ENCODE data around the gene LPCAT1. TPM values are rescaled to one million over a fixed set of nuclear protein-coding genes. Genes with fewer than 3 reads are reported as not detected.
"Not testable (repeated sequence)": the region's sequence is repeated elsewhere in the genome, so short reads cannot be mapped to it uniquely, and the experiment has no call there.

Gene LPCAT1
- total and polyA plus RNA-seq, 2 experiments from 2014 or later: 78.0 to 255 TPM

DNA sequence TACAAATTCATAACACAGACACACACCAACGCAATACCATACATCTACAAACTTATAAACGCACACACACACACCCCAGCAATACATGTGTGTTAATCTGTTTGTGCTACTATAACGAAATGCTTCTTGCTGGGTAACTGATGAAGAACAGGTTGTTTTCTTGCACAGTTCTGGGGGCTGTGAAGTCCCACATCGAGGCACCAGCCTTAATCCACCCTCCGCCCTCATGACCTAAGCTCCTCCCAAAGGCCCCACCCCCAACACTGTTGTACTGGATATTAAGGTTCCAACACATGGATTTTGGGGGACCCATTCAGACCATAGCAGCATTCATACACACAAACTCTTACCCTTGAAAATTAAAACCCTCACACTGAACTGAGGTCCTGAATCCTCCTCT, 38.8 kb upstream of the LPCAT1 start (continued):
- no peak for TF ChIP-seq ZNF462 (CRISPR knock-in tag; IDR thresholded peaks at IDR 0.05)
- TF ChIP-seq ZNF114 (CRISPR knock-in tag; IDR thresholded peaks at IDR 0.05): no peak
- TF ChIP-seq STAT1 (IDR thresholded peaks at IDR 0.05; ENCODE audit: unreplicated experiment): no peak

- H3K27ac Mint-ChIP-seq: no peak overlapping the region
- peaks cover 10% of the 10 kb centered on the region; the same call in 2 of the 3 replicates for H3K9me3 Mint-ChIP-seq
- DNase-seq (ENCODE audit: low spot score) (no peak), ATAC-seq (no peak)
- no peak overlapping the region for H3K4me3 ChIP-seq
- H3K79me2 ChIP-seq (replicated peaks; ENCODE audit: insufficient read depth): no peaks in the 10 kb centered on the region
- H3K36me3 Mint-ChIP-seq (ENCODE audit: low read depth): no peaks in the 10 kb centered on the region; the same call in 1 of the 3 replicates
- H4K20me1 ChIP-seq (replicated peaks; ENCODE audit: insufficient read depth): no peaks in the 10 kb centered on the region
- no peaks in the 10 kb centered on the region for H3K27me3 ChIP-seq (ENCODE audit: insufficient read depth)
- no peaks in the 10 kb centered on the region for H3K9me2 ChIP-seq (ENCODE audit: insufficient read depth)
- TF ChIP-seq ZNF331 (CRISPR knock-in tag; IDR thresholded peaks at IDR 0.05; ENCODE audit: low read depth) (no peak), CREB1 (CRISPR knock-in tag; IDR thresholded peaks at IDR 0.05; ENCODE audit: low read depth) (no peak), JUNB (IDR thresholded peaks at IDR 0.05; ENCODE audit: unreplicated experiment) (no peak), ETS1 (IDR thresholded peaks at IDR 0.05) (no peak), EZH2phosphoT487 (IDR thresholded peaks at IDR 0.05; ENCODE audit: unreplicated experiment) (no peak), NANOG (IDR thresholded peaks at IDR 0.05; ENCODE audit: borderline replicate concordance) (no peak)
- TF ChIP-seq, protein P1, sequence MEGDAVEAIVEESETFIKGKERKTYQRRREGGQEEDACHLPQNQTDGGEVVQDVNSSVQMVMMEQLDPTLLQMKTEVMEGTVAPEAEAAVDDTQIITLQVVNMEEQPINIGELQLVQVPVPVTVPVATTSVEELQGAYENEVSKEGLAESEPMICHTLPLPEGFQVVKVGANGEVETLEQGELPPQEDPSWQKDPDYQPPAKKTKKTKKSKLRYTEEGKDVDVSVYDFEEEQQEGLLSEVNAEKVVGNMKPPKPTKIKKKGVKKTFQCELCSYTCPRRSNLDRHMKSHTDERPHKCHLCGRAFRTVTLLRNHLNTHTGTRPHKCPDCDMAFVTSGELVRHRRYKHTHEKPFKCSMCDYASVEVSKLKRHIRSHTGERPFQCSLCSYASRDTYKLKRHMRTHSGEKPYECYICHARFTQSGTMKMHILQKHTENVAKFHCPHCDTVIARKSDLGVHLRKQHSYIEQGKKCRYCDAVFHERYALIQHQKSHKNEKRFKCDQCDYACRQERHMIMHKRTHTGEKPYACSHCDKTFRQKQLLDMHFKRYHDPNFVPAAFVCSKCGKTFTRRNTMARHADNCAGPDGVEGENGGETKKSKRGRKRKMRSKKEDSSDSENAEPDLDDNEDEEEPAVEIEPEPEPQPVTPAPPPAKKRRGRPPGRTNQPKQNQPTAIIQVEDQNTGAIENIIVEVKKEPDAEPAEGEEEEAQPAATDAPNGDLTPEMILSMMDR (conservative IDR thresholded peaks at IDR 0.05; ENCODE audit: low read depth in 2 of 2): no peak
- H3K4me1 Mint-ChIP-seq: no peaks in the 10 kb centered on the region; the same call in 2 of the 3 replicates
- H3K4me3 Mint-ChIP-seq: no peak overlapping the region
- H3K27ac ChIP-seq (ENCODE audit: low read depth): no peak overlapping the region
- H3K27me3 Mint-ChIP-seq (ENCODE audit: insufficient read depth, low read depth, poor library complexity): peaks cover 4% of the 10 kb centered on the region
- no peaks in the 10 kb centered on the region for H3K4me1 ChIP-seq (ENCODE audit: insufficient read depth)
- H3F3A ChIP-seq (replicated peaks; ENCODE audit: low read depth): no peaks in the 10 kb centered on the region
- H3K4me2 ChIP-seq: no peak overlapping the region
- no peak overlapping the region for H2AFZ ChIP-seq
- no peaks in the 10 kb centered on the region for H3K36me3 ChIP-seq (ENCODE audit: insufficient read depth)
These were observed 37.7 kb upstream of the LPCAT1 start for GRCh38 chr5:1561402-1561929.

DNA sequence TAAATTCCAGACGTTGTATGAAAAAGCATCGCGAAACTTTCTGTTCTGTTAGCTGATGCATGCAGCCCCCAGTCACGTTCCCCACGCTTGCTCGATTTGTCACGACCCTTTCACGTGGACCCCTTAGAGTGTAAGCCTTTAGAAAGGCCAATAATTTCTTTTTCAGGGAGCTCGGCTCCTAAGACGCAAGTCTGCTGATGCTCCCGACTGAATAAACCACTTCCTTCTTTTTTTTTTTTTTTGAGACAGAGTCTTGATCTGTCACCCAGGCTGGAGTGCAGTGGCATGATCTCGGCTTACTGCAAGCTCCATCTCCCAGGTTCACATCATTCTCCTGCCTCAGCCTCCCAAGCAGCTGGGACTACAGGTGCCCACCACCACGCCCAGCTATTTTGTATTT, 36.7 kb upstream of the LPCAT1 start:
- not testable (repeated sequence) for H3K9me2 ChIP-seq (ENCODE audit: insufficient read depth); DNase-seq (ENCODE audit: low spot score); H3F3A ChIP-seq (replicated peaks; ENCODE audit: low read depth); H2AFZ ChIP-seq; H3K4me3 ChIP-seq; ATAC-seq; H3K4me2 ChIP-seq; H3K27ac Mint-ChIP-seq; H3K27me3 Mint-ChIP-seq (ENCODE audit: insufficient read depth, low read depth, poor library complexity); H3K9me3 Mint-ChIP-seq; H3K36me3 Mint-ChIP-seq (ENCODE audit: low read depth); H3K79me2 ChIP-seq (replicated peaks; ENCODE audit: insufficient read depth); H3K27ac ChIP-seq (ENCODE audit: low read depth); H3K4me1 Mint-ChIP-seq; H3K27me3 ChIP-seq (ENCODE audit: insufficient read depth); H3K36me3 ChIP-seq (ENCODE audit: insufficient read depth); H4K20me1 ChIP-seq (replicated peaks; ENCODE audit: insufficient read depth); H3K4me3 Mint-ChIP-seq; H3K4me1 ChIP-seq (ENCODE audit: insufficient read depth)

Measured in GM23338 (cell line).